EH (cell line): ENCODE results near the gene PNMA8B.
"Not testable (repeated sequence)": the region's sequence is repeated elsewhere in the genome, so short reads cannot be mapped to it uniquely, and the experiment has no call there.

Experiments
- DNase-seq: peaks from one replicate; pipeline ENCODE4 v3.0.0-alpha.2; 2015; ENCODE audit warnings: low read depth

The PNMA8B gene

GRCh38 chr19:46513461-46514236, 18.0 kb upstream of the PNMA8B start:
- DNase-seq = peak; percentile 75

- DNase-seq = no peak
Measured at GRCh38 chr19:46511237-46511636, 15.6 kb upstream of the PNMA8B start.

GRCh38 chr19:46508206-46508605, 12.5 kb upstream of the PNMA8B start:
- DNase-seq = no peak

GRCh38 chr19:46503848-46504453, 8.3 kb upstream of the PNMA8B start:
- no peak for DNase-seq

- no peak for DNase-seq
Measured at GRCh38 chr19:46502891-46503290, 7.2 kb upstream of the PNMA8B start.

GRCh38 chr19:46499692-46500091, 4.0 kb upstream of the PNMA8B start:
- no peak for DNase-seq

GRCh38 chr19:46497773-46498172, 2.1 kb upstream of the PNMA8B start:
- no peak for DNase-seq

GRCh38 chr19:46496886-46497285, 1.2 kb upstream of the PNMA8B start:
- not testable (repeated sequence) for DNase-seq

- DNase-seq = no peak
Measured at GRCh38 chr19:46496304-46496703, 637 bp upstream of the PNMA8B start.

GRCh38 chr19:46494941-46495785, 504 bp downstream of the PNMA8B start:
- DNase-seq = no peak

GRCh38 chr19:46494146-46494940, 1.3 kb downstream of the PNMA8B start:
- no peak for DNase-seq

GRCh38 chr19:46493236-46494145, 2.2 kb downstream of the PNMA8B start:
- DNase-seq = no peak

GRCh38 chr19:46492841-46493235, 2.8 kb downstream of the PNMA8B start:
- no peak for DNase-seq

GRCh38 chr19:46491975-46492682, 3.5 kb downstream of the PNMA8B start:
- DNase-seq = no peak

- DNase-seq = no peak
Measured at GRCh38 chr19:46490774-46491173, 4.9 kb downstream of the PNMA8B start.

- peak; percentile 80 for DNase-seq
Measured at GRCh38 chr19:46489445-46490272, 6.0 kb downstream of the PNMA8B start.

- DNase-seq = no peak
Measured at GRCh38 chr19:46488551-46488950, 7.1 kb downstream of the PNMA8B start.

- peak; percentile 74 for DNase-seq
Measured at GRCh38 chr19:46487802-46488445, 7.7 kb downstream of the PNMA8B start.
